ENCODE measurements around the gene CDKAL1.

GRCh38 chr6:21277601-21278374 lies 743.5 kb downstream of the CDKAL1 start:
- TF ChIP-seq POLR2AphosphoS5 (IDR thresholded peaks at IDR 0.05; ENCODE audit: low read depth, low read length) = no peak
- TF ChIP-seq REST (IDR thresholded peaks at IDR 0.05; ENCODE audit: insufficient read depth in 1 of 2, low read depth in 2 of 2, low read length in 2 of 2) = no peak
- no peak for TF ChIP-seq TAF1 (IDR thresholded peaks at IDR 0.05; ENCODE audit: borderline replicate concordance, insufficient read depth, low read length)
